ENCODE data around the gene NRXN3. TPM values are rescaled to one million over a fixed set of nuclear protein-coding genes. Genes with fewer than 3 reads are reported as not detected.

NRXN3 gene
- total and polyA plus RNA-seq, 8 donors: 1.3 to 7.6 (median 1.5) TPM

GRCh38 chr14:79225815-79226214, 1055.6 kb downstream of the NRXN3 start:
- no peak for TF ChIP-seq CTCF (IDR thresholded peaks at IDR 0.05)
- H3K9me3 ChIP-seq: peaks cover 0 to 9% of the 10 kb centered on the region in 2 donors
- H3K36me3 ChIP-seq: no peaks in the 10 kb centered on the region
- intact Hi-C loops (cut with DNase I): no loop called here
- H3K27me3 ChIP-seq: no peaks in the 10 kb centered on the region
- H3K4me3 ChIP-seq: no peak overlapping the region
- no peak overlapping the region for H3K27ac ChIP-seq
- ATAC-seq: no peak
- no peaks in the 10 kb centered on the region for H3K4me1 ChIP-seq
- DNase-seq: no peak

- H3K4me1 ChIP-seq: no peaks in the 10 kb centered on the region
- intact Hi-C loops (cut with DNase I): no loop called here
Observed at GRCh38 chr14:79229383-79229909, 1059.3 kb downstream of the NRXN3 start.

GRCh38 chr14:79242666-79243065, 1072.5 kb downstream of the NRXN3 start:
- peak in 2 of 4 donors; percentile 15 to 64 for DNase-seq
- no peak overlapping the region for H3K4me3 ChIP-seq

More at GRCh38 chr14:79229383-79229909, 1059.3 kb downstream of the NRXN3 start:
- no peak for TF ChIP-seq CTCF (IDR thresholded peaks at IDR 0.05)
- Histone ChIP-seq H3K9me3 (no peaks in the 10 kb centered on the region), H3K4me3 (no peak overlapping the region), H3K27ac (no peak overlapping the region), H3K36me3 (no peaks in the 10 kb centered on the region), H3K27me3 (no peaks in the 10 kb centered on the region)
- DNase-seq: no peak
- ATAC-seq: no peak

GRCh38 chr14:79246173-79246572, 1076.0 kb downstream of the NRXN3 start:
- Histone ChIP-seq H3K4me3 (no peak overlapping the region), H3K36me3 (no peaks in the 10 kb centered on the region), H3K27me3 (no peaks in the 10 kb centered on the region), H3K27ac (no peak overlapping the region), H3K9me3 (no peaks in the 10 kb centered on the region), H3K4me1 (no peaks in the 10 kb centered on the region)
- DNase-seq: no peak
- intact Hi-C loops (cut with DNase I): no loop called here
- ATAC-seq: no peak
- no peak for TF ChIP-seq CTCF (IDR thresholded peaks at IDR 0.05)

More at GRCh38 chr14:79242666-79243065, 1072.5 kb downstream of the NRXN3 start:
- H3K36me3 ChIP-seq: no peaks in the 10 kb centered on the region
- H3K4me1 ChIP-seq: no peaks in the 10 kb centered on the region
- no peak for TF ChIP-seq CTCF (IDR thresholded peaks at IDR 0.05)
- intact Hi-C loops (cut with DNase I): no loop called here
- no peak overlapping the region for H3K27ac ChIP-seq
- no peak for ATAC-seq
- no peaks in the 10 kb centered on the region for H3K27me3 ChIP-seq
- no peaks in the 10 kb centered on the region for H3K9me3 ChIP-seq

GRCh38 chr14:79248126-79248525, 1078.0 kb downstream of the NRXN3 start:
- no peak overlapping the region for H3K4me3 ChIP-seq
- no peak for TF ChIP-seq CTCF (IDR thresholded peaks at IDR 0.05)

More at GRCh38 chr14:79248126-79248525, 1078.0 kb downstream of the NRXN3 start:
- Histone ChIP-seq H3K27ac (no peak overlapping the region), H3K36me3 (no peaks in the 10 kb centered on the region), H3K9me3 (no peaks in the 10 kb centered on the region), H3K4me1 (no peaks in the 10 kb centered on the region), H3K27me3 (no peaks in the 10 kb centered on the region)
- DNase-seq (no peak), ATAC-seq (no peak)
- intact Hi-C loops (cut with DNase I): no loop called here

Measured in left lung (tissue), 10 donors.